Endothelial cell of umbilical vein (primary cell): ENCODE data around the gene TESPA1. TPM values are rescaled to one million over a fixed set of nuclear protein-coding genes. Genes with fewer than 3 reads are reported as not detected.

Experiments
- BruUV-seq: library from RNA; stranded (reverse); fragments of 400-500 nt; replicated peaks from 2 replicates; lab custom pipeline; 2021; lab: Mats Ljungman, UMichigan
- CTCF ChIA-PET: fragments of 300-600, 350-600 bp; sonication (Branson Sonifier 250); formaldehyde crosslinking; loops from one replicate; lab custom pipeline; 2021; ENCODE audit warnings: antibody characterized with exemption, inconsistent platforms; lab: Charles Lee
- POLR2A ChIA-PET: fragments of 300-600, 350-600 bp; sonication (Branson Sonifier 250); formaldehyde crosslinking; loops from one replicate; lab custom pipeline; 2021; ENCODE audit warnings: antibody characterized with exemption, inconsistent platforms; lab: Charles Lee
- DNase-seq: peaks from one replicate; pipeline ENCODE4 v3.0.0-alpha.2; 2011; ENCODE audit warnings: low read depth, low spot score
- FAIRE-seq: peaks from 2 replicates; lab custom pipeline; 2011; peaks lifted over from hg19 to GRCh38; lab: Jason Lieb, UNC
- H2AFZ ChIP-seq: 2 replicates; pipeline ENCODE4 v1.6.0; 2012; ENCODE audit warnings: low read depth, low read length, control low read depth, inconsistent platforms
- H3K27ac ChIP-seq: 2 replicates; pipeline ENCODE4 v1.5.1; 2011; ENCODE audit warnings: low read depth, mild to moderate bottlenecking, control low read depth, low read length, moderate library complexity; ENCODE audit not compliant: insufficient read depth
- H3K27me3 ChIP-seq, 2 experiments: 2 replicates each; pipeline versions ENCODE4 v1.6.0 to v1.6.1; 2011; ENCODE audit warnings: low read length in 2 of 2, mixed read lengths in 1 of 2; ENCODE audit not compliant: control insufficient read depth in 2 of 2, insufficient read depth in 2 of 2
- H3K36me3 ChIP-seq, 2 experiments: 2 replicates in 1 of 2; 3 replicates in 1 of 2; pipeline ENCODE4 v1.5.1; 2011; ENCODE audit warnings: low read length in 2 of 2, mild to moderate bottlenecking in 1 of 2, moderate library complexity in 1 of 2; ENCODE audit not compliant: control insufficient read depth in 2 of 2, insufficient read depth in 2 of 2; ENCODE audit errors: extremely low read depth in 1 of 2
- H3K4me1 ChIP-seq: 3 replicates; pipeline ENCODE4 v1.5.1; 2011; ENCODE audit warnings: mild to moderate bottlenecking, low read length; ENCODE audit not compliant: control insufficient read depth, insufficient read depth; ENCODE audit errors: extremely low read depth
- H3K4me2 ChIP-seq: 2 replicates; pipeline ENCODE4 v1.6.1; 2011; ENCODE audit warnings: low read length, control low read depth, mixed read lengths; ENCODE audit not compliant: insufficient read depth
- H3K4me3 ChIP-seq, 3 experiments: fragments of 200-600 bp in 1 of 3; sonication (generic), shearing (Covaris generic) in 1 of 3; replicated peaks in 1 of 3; 2 replicates each; pipeline ENCODE4 v1.5.1; 2011 to 2016; ENCODE audit warnings: control low read depth in 3 of 3, low read length in 3 of 3, mild to moderate bottlenecking in 2 of 3, inconsistent platforms in 1 of 3, low read depth in 1 of 3, moderate library complexity in 1 of 3; ENCODE audit not compliant: insufficient read depth in 1 of 3
- H3K79me2 ChIP-seq: 2 replicates; pipeline ENCODE4 v1.6.0; 2012; ENCODE audit warnings: low read length, inconsistent platforms; ENCODE audit not compliant: control insufficient read depth, insufficient read depth
- H3K9ac ChIP-seq: replicated peaks from 2 replicates; pipeline ENCODE3; 2011; ENCODE audit warnings: low read length, control low read depth; ENCODE audit not compliant: insufficient read depth; ENCODE audit errors: extremely low read depth
- H3K9me1 ChIP-seq: replicated peaks from 3 replicates; pipeline ENCODE4 v1.6.0; 2011; ENCODE audit warnings: mild to moderate bottlenecking, low read length; ENCODE audit not compliant: control insufficient read depth, insufficient read depth; ENCODE audit errors: extremely low read depth
- H3K9me3 ChIP-seq: replicated peaks from 2 replicates; pipeline ENCODE4 v1.5.1; 2012; ENCODE audit warnings: low read length, inconsistent platforms; ENCODE audit not compliant: control insufficient read depth, insufficient read depth
- H4K20me1 ChIP-seq: replicated peaks from 2 replicates; pipeline ENCODE3; 2011; ENCODE audit warnings: mild to moderate bottlenecking, low read length; ENCODE audit not compliant: control insufficient read depth, insufficient read depth; ENCODE audit errors: extremely low read depth
- EZH2 ChIP-seq: IDR thresholded peaks from 2 replicates; pipeline ENCODE4 v1.6.1; 2012; ENCODE audit warnings: borderline replicate concordance, low read depth, mild to moderate bottlenecking, moderate library complexity, low read length, inconsistent platforms; ENCODE audit not compliant: severe bottlenecking
- FOS ChIP-seq: IDR thresholded peaks from 2 replicates; pipeline ENCODE4 v1.6.1; 2011; ENCODE audit warnings: mild to moderate bottlenecking, low read length, moderate library complexity, borderline replicate concordance; ENCODE audit not compliant: insufficient read depth
- GATA2 ChIP-seq: IDR thresholded peaks from 2 replicates; pipeline ENCODE4 v1.7.0; 2011; ENCODE audit warnings: low read depth, mild to moderate bottlenecking, moderate library complexity, mixed read lengths, low read length; ENCODE audit not compliant: insufficient read length, insufficient read depth
- JUN ChIP-seq: IDR thresholded peaks from 2 replicates; pipeline ENCODE4 v1.6.1; 2011; ENCODE audit warnings: borderline replicate concordance, low read depth; ENCODE audit not compliant: insufficient read length, insufficient read depth
- MYC ChIP-seq: IDR thresholded peaks from one replicate; pipeline ENCODE4 v1.6.1; 2011; ENCODE audit warnings: mild to moderate bottlenecking, low read depth, low read length
- POLR2A ChIP-seq: IDR thresholded peaks from 2 replicates; pipeline ENCODE4 v1.6.1; 2012; ENCODE audit warnings: low read depth, mild to moderate bottlenecking, control low read depth, low read length
- POLR2AphosphoS5 ChIP-seq: IDR thresholded peaks from 2 replicates; pipeline ENCODE4 v1.6.1; 2012; ENCODE audit warnings: low read depth, mild to moderate bottlenecking, control low read depth, low read length, moderate library complexity; ENCODE audit not compliant: insufficient read depth
- dilution Hi-C: fragments of 300-500 bp; cut with MboI; formaldehyde crosslinking; loops from one replicate; pipeline ENCODE4 v1.15.0; 2019; ENCODE audit warnings: low sequenced_read_pairs; ENCODE audit not compliant: extremely low pct_ligation_motif_present
- intact Hi-C: fragments of 100-400 bp; cut with micrococcal nuclease; formaldehyde crosslinking; loops from one replicate; pipeline ENCODE4 v1.10.0; 2022
- polyA plus RNA-seq, 4 experiments: library from polyadenylated mRNA; depleted of rRNA in 3 of 4; stranded (reverse) in 3 of 4; unstranded in 1 of 4; fragments of >200 nt; gene quantifications; 2 replicates each; pipeline versions ENCODE4 v1.2.1 to v1.2.3, GENCODE V29; 2011 to 2012; ENCODE audit warnings: missing spikeins in 1 of 4
- total RNA-seq: library from RNA; stranded (reverse); gene quantifications from 2 replicates; pipeline ENCODE4 v1.2.3, GENCODE V29; 2021
- TF ChIP-seq, protein P1 (sequence below): IDR thresholded peaks from 2 replicates; pipeline ENCODE4 v1.6.1; 2011; ENCODE audit not compliant: insufficient read depth, insufficient read length
- TF ChIP-seq, protein P2 (sequence below), 2 donors: IDR thresholded peaks; 1 replicate in 1 of 2; 2 replicates in 1 of 2; pipeline ENCODE4 v1.5.1; 2011; ENCODE audit warnings: low read length in 2 of 2, mild to moderate bottlenecking in 2 of 2, moderate library complexity in 2 of 2, control low read depth in 1 of 2, inconsistent platforms in 1 of 2, low read depth in 1 of 2; ENCODE audit not compliant: insufficient read depth in 1 of 2; ENCODE audit errors: extremely low read depth in 1 of 2

TESPA1 gene
- total and polyA plus RNA-seq, 2 donors (not counting 3 experiments of a cell fraction or from before 2014, with no cell fraction given) = not detected

DNA sequence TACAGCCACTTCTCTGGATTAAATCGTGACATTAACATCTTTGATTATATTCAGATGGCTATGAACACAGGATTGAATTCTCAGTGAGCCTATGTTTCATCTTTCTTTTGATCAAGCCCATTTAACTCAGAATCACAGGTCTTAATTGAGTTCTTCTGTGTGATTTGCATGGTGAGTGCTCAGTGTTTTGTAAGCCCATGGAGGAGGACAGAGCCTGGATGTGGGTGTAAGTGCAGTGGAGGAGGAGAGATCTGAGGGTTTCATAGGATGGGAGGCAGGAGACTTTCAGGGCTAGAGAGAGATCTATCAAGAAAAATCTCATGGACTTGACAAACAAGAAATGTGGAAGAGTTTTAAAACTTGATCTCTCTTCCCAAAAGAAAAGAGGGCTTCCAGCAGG lies 5.3 kb upstream of the TESPA1 start:
- POLR2A ChIA-PET = no interaction called here
- no peaks in the 10 kb centered on the region for H3K79me2 ChIP-seq
- no peaks in the 10 kb centered on the region for H3K36me3 ChIP-seq
- intact Hi-C loops = loop anchor here (5.0 kb wide), 1 partner anchor 627 kb away; no protein-coding TSS in a partner anchor
- H3K9me1 ChIP-seq = no peaks in the 10 kb centered on the region
- H3K9me3 ChIP-seq = no peaks in the 10 kb centered on the region
- TF ChIP-seq POLR2A (no peak), POLR2AphosphoS5 (no peak), JUN (no peak), EZH2 (no peak), FOS (no peak), MYC (no peak), GATA2 (no peak)
- TF ChIP-seq, protein P1, sequence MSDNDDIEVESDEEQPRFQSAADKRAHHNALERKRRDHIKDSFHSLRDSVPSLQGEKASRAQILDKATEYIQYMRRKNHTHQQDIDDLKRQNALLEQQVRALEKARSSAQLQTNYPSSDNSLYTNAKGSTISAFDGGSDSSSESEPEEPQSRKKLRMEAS = no peak
- TF ChIP-seq, protein P2, sequence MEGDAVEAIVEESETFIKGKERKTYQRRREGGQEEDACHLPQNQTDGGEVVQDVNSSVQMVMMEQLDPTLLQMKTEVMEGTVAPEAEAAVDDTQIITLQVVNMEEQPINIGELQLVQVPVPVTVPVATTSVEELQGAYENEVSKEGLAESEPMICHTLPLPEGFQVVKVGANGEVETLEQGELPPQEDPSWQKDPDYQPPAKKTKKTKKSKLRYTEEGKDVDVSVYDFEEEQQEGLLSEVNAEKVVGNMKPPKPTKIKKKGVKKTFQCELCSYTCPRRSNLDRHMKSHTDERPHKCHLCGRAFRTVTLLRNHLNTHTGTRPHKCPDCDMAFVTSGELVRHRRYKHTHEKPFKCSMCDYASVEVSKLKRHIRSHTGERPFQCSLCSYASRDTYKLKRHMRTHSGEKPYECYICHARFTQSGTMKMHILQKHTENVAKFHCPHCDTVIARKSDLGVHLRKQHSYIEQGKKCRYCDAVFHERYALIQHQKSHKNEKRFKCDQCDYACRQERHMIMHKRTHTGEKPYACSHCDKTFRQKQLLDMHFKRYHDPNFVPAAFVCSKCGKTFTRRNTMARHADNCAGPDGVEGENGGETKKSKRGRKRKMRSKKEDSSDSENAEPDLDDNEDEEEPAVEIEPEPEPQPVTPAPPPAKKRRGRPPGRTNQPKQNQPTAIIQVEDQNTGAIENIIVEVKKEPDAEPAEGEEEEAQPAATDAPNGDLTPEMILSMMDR (IDR thresholded peaks at IDR 0.05; ENCODE audit: extremely low read depth in 1 of 2, insufficient read depth in 1 of 2, low read depth in 1 of 2, low read length in 2 of 2) = no peak
- dilution Hi-C loops = no loop called here
- peaks cover 3 to 4% of the 10 kb centered on the region in 2 experiments for H3K27me3 ChIP-seq
- H3K27ac ChIP-seq = no peak overlapping the region
- no peak overlapping the region for H3K4me2 ChIP-seq
- no peak overlapping the region for H3K9ac ChIP-seq
- FAIRE-seq (no peak), DNase-seq (no peak)
- H2AFZ ChIP-seq = no peak overlapping the region
- no peaks in the 10 kb centered on the region for H3K4me1 ChIP-seq
- no TSS peak for BruUV-seq
- no peak overlapping the region for H3K4me3 ChIP-seq
- CTCF ChIA-PET = interaction anchor here (1.2 kb wide), 2 partner anchors 78 to 82 kb away, joined by 3 to 6 read pairs; no protein-coding TSS in a partner anchor
- H4K20me1 ChIP-seq = no peaks in the 10 kb centered on the region
